CD4-positive, alpha-beta T cell treated with Interleukin-2 at 100 ng/mL for 4 hours (primary cell): Measurements from ENCODE around the gene KASH5.
"Not testable (repeated sequence)": the region's sequence is repeated elsewhere in the genome, so short reads cannot be mapped to it uniquely, and the experiment has no call there.

Experiments used
- DNase-seq: peaks from one replicate; pipeline ENCODE4 v3.0.0-alpha.2; 2020; ENCODE audit warnings: low spot score

Gene KASH5

DNA sequence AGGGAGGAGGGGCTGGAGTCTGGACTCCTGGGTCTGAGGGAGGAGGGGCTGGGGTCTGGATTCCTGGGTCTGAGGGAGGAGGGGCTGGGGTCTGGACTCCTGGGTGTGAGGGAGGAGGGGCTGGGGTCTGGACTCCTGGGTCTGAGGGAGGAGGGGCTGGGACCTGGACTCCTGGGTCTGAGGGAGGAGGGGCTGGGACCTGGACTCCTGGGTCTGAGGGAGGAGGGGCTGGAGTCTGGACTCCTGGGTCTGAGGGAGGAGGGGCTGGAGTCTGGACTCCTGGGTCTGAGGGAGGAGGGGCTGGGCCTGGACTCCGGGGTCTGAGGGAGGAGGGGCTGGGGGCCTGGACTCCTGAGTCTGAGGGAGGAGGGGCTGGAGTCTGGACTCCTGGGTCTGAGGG is 73.1 kb downstream of the KASH5 start:
- DNase-seq, result not testable (repeated sequence)

DNA sequence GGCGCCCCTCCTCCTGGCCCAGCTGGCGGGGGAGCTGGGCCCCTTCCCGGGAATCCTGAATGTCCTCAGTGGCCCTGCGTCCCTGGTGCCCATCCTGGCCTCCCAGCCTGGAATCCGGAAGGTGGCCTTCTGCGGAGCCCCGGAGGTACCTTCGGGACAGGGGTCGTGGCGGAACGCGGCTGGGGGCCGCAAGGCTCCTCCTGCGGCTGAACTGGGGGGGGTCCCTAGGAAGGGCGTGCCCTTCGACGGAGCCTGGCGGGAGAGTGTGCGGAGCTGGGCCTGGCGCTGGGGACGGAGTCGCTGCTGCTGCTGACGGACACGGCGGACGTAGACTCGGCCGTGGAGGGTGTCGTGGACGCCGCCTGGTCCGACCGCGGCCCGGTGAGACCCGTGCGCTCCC is 73.6 kb downstream of the KASH5 start:
- no peak for DNase-seq

DNA sequence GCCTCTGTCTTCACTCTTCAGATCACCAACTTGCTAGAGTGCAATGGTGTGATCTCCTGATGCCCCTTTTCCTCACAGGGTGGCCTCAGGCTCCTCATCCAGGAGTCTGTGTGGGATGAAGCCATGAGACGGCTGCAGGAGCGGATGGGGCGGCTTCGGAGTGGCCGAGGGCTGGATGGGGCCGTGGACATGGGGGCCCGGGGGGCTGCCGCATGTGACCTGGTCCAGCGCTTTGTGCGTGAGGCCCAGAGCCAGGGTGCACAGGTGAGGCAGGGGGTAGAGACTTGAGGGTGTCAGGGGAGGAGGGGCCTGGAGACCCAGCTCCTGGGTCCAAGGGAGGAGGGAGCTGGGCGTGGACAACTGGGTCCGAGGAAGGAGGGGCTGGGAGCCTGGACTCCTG is 74.4 kb downstream of the KASH5 start:
- DNase-seq, result no peak

DNA sequence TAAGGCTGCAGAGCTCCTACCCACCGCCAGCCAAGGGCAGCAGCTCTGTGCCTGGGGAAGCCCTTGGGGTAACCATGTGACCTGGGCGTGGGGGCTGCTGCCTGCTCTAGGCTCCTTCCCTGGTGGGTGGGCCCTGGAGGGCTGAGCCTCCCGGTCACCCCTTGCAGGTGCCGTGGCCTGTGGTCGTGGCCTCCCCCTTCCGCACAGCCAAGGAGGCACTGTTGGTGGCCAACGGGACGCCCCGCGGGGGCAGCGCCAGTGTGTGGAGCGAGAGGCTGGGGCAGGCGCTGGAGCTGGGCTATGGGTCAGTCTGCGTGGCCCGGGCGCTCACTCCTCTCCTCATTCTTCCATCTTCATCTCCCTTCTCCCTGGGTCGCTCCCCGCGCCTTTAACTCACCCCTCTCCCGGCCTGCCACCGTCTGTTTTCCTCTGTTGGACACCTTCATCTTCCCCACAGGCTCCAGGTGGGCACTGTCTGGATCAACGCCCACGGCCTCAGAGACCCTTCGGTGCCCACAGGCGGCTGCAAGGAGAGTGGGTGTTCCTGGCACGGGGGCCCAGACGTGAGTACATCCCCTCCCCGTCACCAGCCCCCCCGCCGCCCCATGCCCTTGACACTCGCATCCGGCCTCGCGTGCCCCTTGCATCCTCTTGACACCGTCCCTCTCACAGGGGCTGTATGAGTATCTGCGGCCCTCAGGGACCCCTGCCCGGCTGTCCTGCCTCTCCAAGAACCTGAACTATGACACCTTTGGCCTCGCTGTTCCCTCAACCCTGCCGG is 76.1 kb downstream of the KASH5 start:
- DNase-seq, result no peak

DNA sequence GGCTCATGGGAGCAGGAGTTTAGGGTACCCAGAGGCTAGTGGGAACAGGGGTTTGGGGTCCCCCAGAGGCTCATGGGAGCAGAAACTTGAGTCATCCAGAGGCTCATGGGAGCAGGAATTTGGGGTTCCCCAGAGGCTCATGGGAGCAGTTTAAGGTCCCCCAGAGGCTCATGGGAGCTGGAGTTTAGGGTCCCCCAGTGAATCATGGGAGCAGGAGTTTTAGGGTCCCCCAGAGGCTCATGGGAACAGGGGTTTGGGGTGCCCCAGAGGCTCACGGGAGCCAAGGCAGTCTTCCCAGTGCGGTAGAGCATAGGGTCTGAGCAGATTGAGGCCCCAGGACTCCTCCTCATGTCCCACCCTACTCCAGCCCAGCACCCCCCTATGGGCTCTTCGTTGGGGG is 77.3 kb downstream of the KASH5 start:
- no peak for DNase-seq
